Common myeloid progenitor, CD34-positive (primary cell): ENCODE results near the gene PMM1.

Experiments used
- CTCF ChIA-PET: fragments of 350-600 bp; sonication (Branson Sonifier 250); formaldehyde crosslinking; loops from one replicate; lab custom pipeline; 2021; ENCODE audit warnings: antibody characterized with exemption; lab: Charles Lee
- POLR2A ChIA-PET: fragments of 350-600 bp; sonication (Branson Sonifier 250); formaldehyde crosslinking; loops from one replicate; lab custom pipeline; 2021; ENCODE audit warnings: antibody characterized with exemption; lab: Charles Lee
- DNase-seq, 3 donors: peaks; one replicate each; pipeline versions ENCODE4 v3.0.0 to v3.0.0-alpha.2; 2013
- H3K27ac ChIP-seq, 2 experiments: 1 replicate in 1 of 2; 2 replicates in 1 of 2; pipeline ENCODE4 v1.7.0; 2013; ENCODE audit warnings: inconsistent platforms in 2 of 2, low read length in 2 of 2, mild to moderate bottlenecking in 2 of 2, low read depth in 1 of 2, moderate library complexity in 1 of 2; ENCODE audit not compliant: severe bottlenecking in 2 of 2, insufficient read depth in 1 of 2, poor library complexity in 1 of 2
- H3K27me3 ChIP-seq, 5 experiments: replicated peaks in 2 of 5; 1 replicate in 3 of 5; 2 replicates in 2 of 5; pipeline versions ENCODE4 v1.6.1 to v1.7.0; 2013; ENCODE audit warnings: low read length in 4 of 5, mild to moderate bottlenecking in 2 of 5, moderate library complexity in 2 of 5, inconsistent platforms in 1 of 5; ENCODE audit not compliant: insufficient read depth in 5 of 5, control insufficient read depth in 4 of 5
- H3K36me3 ChIP-seq, 4 experiments: 1 replicate in 2 of 4; 2 replicates in 2 of 4; pipeline versions ENCODE4 v1.6.1 to v1.7.0; 2013; ENCODE audit warnings: low read length in 3 of 4, control low read depth in 1 of 4, mild to moderate bottlenecking in 1 of 4; ENCODE audit not compliant: control insufficient read depth in 4 of 4, insufficient read depth in 4 of 4
- H3K4me1 ChIP-seq, 4 experiments: 1 replicate in 3 of 4; 2 replicates in 1 of 4; pipeline versions ENCODE4 v1.6.1 to v1.7.1; 2013; ENCODE audit warnings: low read length in 3 of 4, mild to moderate bottlenecking in 3 of 4, control low read depth in 1 of 4, inconsistent platforms in 1 of 4, moderate library complexity in 1 of 4; ENCODE audit not compliant: control insufficient read depth in 4 of 4, insufficient read depth in 4 of 4; ENCODE audit errors: control extremely low read depth in 1 of 4
- H3K4me3 ChIP-seq, 7 experiments: 1 replicate in 4 of 7; 2 replicates in 3 of 7; pipeline versions ENCODE4 v1.5.1 to v1.7.0; 2013; ENCODE audit warnings: mild to moderate bottlenecking in 7 of 7, low read length in 6 of 7, moderate library complexity in 6 of 7, inconsistent platforms in 2 of 7, low read depth in 2 of 7, control low read depth in 1 of 7; ENCODE audit not compliant: insufficient read depth in 4 of 7, control insufficient read depth in 1 of 7; ENCODE audit errors: extremely low read depth in 1 of 7
- H3K9me3 ChIP-seq, 5 experiments: 1 replicate in 4 of 5; 2 replicates in 1 of 5; pipeline versions ENCODE4 v1.6.1 to v1.7.1; 2013; ENCODE audit warnings: low read length in 4 of 5, mild to moderate bottlenecking in 2 of 5, inconsistent platforms in 1 of 5, low read depth in 1 of 5, moderate library complexity in 1 of 5; ENCODE audit not compliant: control insufficient read depth in 4 of 5, insufficient read depth in 2 of 5; ENCODE audit errors: control extremely low read depth in 1 of 5
- WGBS: methylation state at CpG from one replicate; pipeline ENCODE4 v1.1.5; 2013; ENCODE audit not compliant: insufficient coverage; 5-methylcytosine and 5-hydroxymethylcytosine counted together

Gene PMM1

GRCh38 chr22:41556561-41556960 lies 33.1 kb downstream of the PMM1 start:
- Histone ChIP-seq H3K9me3 (no peaks in the 10 kb centered on the region), H3K27ac (no peak overlapping the region), H3K36me3 (no peaks in the 10 kb centered on the region), H3K4me3 (no peak overlapping the region), H3K4me1 (peaks cover 0 to 2% (median 0%) of the 10 kb centered on the region in 4 experiments), H3K27me3 (peaks cover 0 to 63% (median 17%) of the 10 kb centered on the region in 5 experiments)
- no peak for DNase-seq
- ChIA-PET POLR2A (interaction anchor here (0.6 to 1.2 kb wide), 2 partner anchors 20 to 65 kb away, joined by 3 to 4 read pairs; partner anchors contain the start of genes DESI1 and XRCC6), CTCF (interaction anchor here (1.4 to 2.2 kb wide), 5 partner anchors 13 to 40 kb away, joined by 3 to 7 read pairs (median 4); partner anchors contain the start of gene POLR3H)
- WGBS: 92% methylated on average over 10 of the region's 10 CpGs

- ChIA-PET CTCF (interaction anchor here (1.0 to 1.4 kb wide), 4 partner anchors 14 to 41 kb away, joined by 3 to 4 read pairs (median 3); no protein-coding TSS in a partner anchor), POLR2A (no interaction called here)
- Histone ChIP-seq H3K4me3 (no peak overlapping the region), H3K27me3 (peaks cover 0 to 51% (median 16%) of the 10 kb centered on the region in 5 experiments), H3K9me3 (no peaks in the 10 kb centered on the region), H3K36me3 (no peaks in the 10 kb centered on the region), H3K4me1 (peaks cover 0 to 2% (median 0%) of the 10 kb centered on the region in 4 experiments), H3K27ac (no peak overlapping the region)
- WGBS: 100% methylated on average over 2 of the region's 7 CpGs
- DNase-seq: no peak
These were observed 34.2 kb downstream of the PMM1 start for GRCh38 chr22:41555325-41555982.

- Histone ChIP-seq H3K27me3 (peaks cover 0 to 27% (median 7%) of the 10 kb centered on the region in 5 experiments), H3K9me3 (no peaks in the 10 kb centered on the region), H3K4me1 (peaks cover 0 to 1% (median 0%) of the 10 kb centered on the region in 4 experiments), H3K36me3 (no peaks in the 10 kb centered on the region), H3K27ac (no peak overlapping the region), H3K4me3 (no peak overlapping the region)
- WGBS: 96% methylated on average over 7 of the region's 11 CpGs
- ChIA-PET CTCF (interaction anchor here (0.9 to 1.9 kb wide), 6 partner anchors 8 to 51 kb away, joined by 3 to 4 read pairs (median 4); no protein-coding TSS in a partner anchor), POLR2A (no interaction called here)
- DNase-seq: no peak
These were observed 37.6 kb downstream of the PMM1 start for GRCh38 chr22:41551877-41552582.

GRCh38 chr22:41550952-41551491 lies 38.6 kb downstream of the PMM1 start:
- Histone ChIP-seq H3K4me1 (no peaks in the 10 kb centered on the region), H3K27me3 (peaks cover 0 to 20% (median 6%) of the 10 kb centered on the region in 5 experiments), H3K27ac (no peak overlapping the region), H3K36me3 (no peaks in the 10 kb centered on the region), H3K4me3 (no peak overlapping the region), H3K9me3 (no peaks in the 10 kb centered on the region)
- ChIA-PET POLR2A (no interaction called here), CTCF (interaction anchor here (0.6 to 1.2 kb wide), 4 partner anchors 9 to 47 kb away, joined by 3 to 4 read pairs (median 4); no protein-coding TSS in a partner anchor)
- WGBS: 100% methylated on average over 8 of the region's 12 CpGs
- DNase-seq: no peak

GRCh38 chr22:41548830-41549211 lies 40.8 kb downstream of the PMM1 start:
- POLR2A ChIA-PET: no interaction called here
- Histone ChIP-seq H3K27ac (no peak overlapping the region), H3K4me3 (no peak overlapping the region), H3K27me3 (peaks cover 0 to 16% (median 4%) of the 10 kb centered on the region in 5 experiments), H3K36me3 (no peaks in the 10 kb centered on the region), H3K4me1 (peaks cover 0 to 12% (median 11%) of the 10 kb centered on the region in 4 experiments), H3K9me3 (no peaks in the 10 kb centered on the region)
- WGBS: 100% methylated on average over 4 of the region's 5 CpGs
- no peak for DNase-seq
- CTCF ChIA-PET: interaction anchor here (1.2 kb wide), 1 partner anchor 22 kb away, joined by 3 read pairs; no protein-coding TSS in a partner anchor

GRCh38 chr22:41544671-41545476 lies 44.8 kb downstream of the PMM1 start:
- peaks cover 2 to 27% (median 22%) of the 10 kb centered on the region in 4 experiments for H3K4me1 ChIP-seq
- peak in 2 of 3 donors; percentile 20 to 33 for DNase-seq
- POLR2A ChIA-PET: no interaction called here
- CTCF ChIA-PET: interaction anchor here (0.6 to 1.3 kb wide), 4 partner anchors 20 to 75 kb away, joined by 3 to 5 read pairs (median 4); no protein-coding TSS in a partner anchor
- H3K27ac ChIP-seq: peak overlapping the region in 1 of 2 experiments; percentile 57
- H3K27me3 ChIP-seq: no peaks in the 10 kb centered on the region
- peaks cover 0 to 15% (median 8%) of the 10 kb centered on the region in 4 experiments for H3K36me3 ChIP-seq
- WGBS: 22% methylated on average over 9 of the region's 21 CpGs
- no peaks in the 10 kb centered on the region for H3K9me3 ChIP-seq
- H3K4me3 ChIP-seq: peak overlapping the region in 6 of 7 experiments; percentile 65 to 90 (median 82)
